NCI-H2196 (cell line): ENCODE data around the gene ARHGEF17.

Source experiments
- DNase-seq: peaks from one replicate; lab custom pipeline; 2025; ENCODE audit not compliant: unreplicated experiment; lab: John Stamatoyannopoulos, UW

The ARHGEF17 gene

DNA sequence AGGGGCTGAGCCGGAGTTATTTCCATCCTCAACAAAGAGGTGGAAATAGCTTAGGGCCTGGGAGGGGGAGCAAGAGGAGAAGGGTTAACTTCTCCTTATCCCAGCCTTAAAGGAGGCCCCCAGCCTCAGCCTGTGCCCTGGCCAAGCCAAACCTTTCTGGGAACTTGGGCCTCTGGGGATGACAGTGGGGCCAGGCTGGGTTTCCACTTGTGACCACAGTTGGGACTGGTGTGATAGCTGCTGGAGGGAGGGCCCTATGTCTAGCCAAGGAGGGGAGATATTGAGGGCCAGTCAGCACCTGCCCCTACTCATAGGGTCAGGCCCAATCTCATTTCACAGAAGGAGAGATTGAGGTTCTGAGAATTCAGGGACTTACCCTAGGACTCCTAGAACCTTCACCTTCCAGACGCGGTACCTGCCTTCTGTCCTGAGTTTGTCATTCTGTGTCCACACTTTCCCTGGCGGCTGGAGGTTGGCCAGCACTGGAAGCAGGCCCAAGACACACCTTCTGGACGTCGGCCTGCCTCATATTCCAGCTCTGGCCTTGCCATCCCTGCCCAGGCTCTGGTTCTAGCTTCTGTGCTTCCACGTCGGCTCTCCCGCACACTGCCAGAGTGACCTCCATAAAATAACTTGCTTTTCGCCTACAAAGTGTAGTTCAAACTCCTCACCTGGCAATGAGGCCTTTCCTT is 71.3 kb downstream of the ARHGEF17 start:
- DNase-seq, result no peak

DNA sequence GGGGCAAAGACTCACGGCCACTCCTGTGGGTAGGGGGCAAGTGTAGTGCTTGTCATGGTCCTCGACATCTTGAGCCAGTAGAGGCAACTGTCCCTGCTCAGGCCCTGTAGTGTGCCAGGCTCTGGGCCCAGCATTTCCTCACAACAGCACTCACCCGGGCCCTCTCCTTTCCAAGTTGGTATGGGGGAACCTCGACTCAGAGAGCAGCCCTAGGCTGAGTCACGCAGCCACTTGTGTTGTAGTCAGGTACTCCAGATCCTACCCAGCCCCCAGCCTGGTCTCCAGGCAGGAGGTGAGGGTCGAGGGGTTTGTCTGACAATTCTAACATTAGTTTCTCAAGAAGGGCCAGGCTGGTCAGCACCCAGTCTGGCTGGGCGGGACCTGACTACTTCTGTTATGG is 72.3 kb downstream of the ARHGEF17 start:
- no peak for DNase-seq

GRCh38 chr11:73380897-73381410 is 72.9 kb downstream of the ARHGEF17 start:
- no peak for DNase-seq

GRCh38 chr11:73381589-73381988 is 73.5 kb downstream of the ARHGEF17 start:
- no peak for DNase-seq

GRCh38 chr11:73382183-73382582 is 74.1 kb downstream of the ARHGEF17 start:
- DNase-seq, result no peak

DNA sequence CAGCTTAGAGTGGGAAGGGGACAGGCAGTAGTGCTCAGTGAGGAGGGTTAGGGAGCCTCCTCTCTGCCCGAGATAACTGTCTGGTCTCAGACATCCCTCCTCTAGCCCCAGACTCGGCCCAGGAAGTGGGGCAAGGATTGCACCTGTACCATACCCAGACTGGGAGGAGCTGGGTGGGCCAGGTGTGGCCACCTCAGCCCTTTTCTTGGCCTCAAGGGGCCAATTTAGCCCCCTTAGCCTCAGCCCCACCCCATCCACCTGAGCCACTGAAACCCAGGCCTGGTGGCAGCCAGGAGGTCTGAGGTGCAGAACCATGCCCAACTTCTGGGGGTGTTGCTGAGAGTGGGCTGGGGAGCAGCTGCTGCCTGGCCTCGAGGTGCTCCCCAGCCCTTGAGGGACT is 74.7 kb downstream of the ARHGEF17 start:
- DNase-seq, result no peak

GRCh38 chr11:73383249-73384124 is 75.4 kb downstream of the ARHGEF17 start:
- DNase-seq, result no peak

DNA sequence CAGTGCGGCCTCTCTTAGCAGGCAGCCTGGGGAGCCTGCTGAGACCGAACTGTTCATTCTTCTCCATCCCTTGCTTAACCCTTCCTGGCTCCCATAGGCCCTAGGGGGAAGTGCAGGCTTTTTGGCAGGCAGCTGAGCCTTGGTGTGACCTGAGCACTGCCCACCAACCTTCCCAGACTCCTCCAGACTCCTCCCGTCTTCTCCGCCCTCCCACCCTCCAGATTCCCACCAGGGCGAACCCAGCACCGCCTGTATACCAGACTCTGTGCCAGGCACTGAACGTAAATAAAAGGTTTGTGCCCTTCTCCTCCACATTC is 76.0 kb downstream of the ARHGEF17 start:
- no peak for DNase-seq

- no peak for DNase-seq
Measured at GRCh38 chr11:73384531-73384871, 76.4 kb downstream of the ARHGEF17 start.

- DNase-seq, result no peak
Measured at GRCh38 chr11:73384872-73385689, 77.0 kb downstream of the ARHGEF17 start.

DNA sequence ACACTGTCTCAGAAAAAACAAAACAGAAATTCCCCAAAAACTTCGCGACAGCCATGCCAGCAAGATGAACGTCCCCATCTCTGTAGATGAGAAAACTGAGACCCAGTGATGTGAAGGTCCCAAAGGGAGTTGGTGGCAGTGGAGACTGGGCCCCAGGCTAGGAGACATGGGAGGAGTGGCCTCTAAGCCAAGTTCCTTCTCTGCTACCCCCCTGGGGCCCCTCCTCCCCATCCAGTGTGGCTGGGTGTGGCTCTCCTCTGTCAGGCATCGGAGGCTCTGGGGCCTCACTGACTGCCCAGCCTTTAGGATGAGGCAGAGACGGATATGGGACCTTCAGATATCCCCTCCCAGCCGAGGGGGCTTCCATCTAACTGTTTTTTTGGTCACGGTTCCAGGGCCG is 77.9 kb downstream of the ARHGEF17 start:
- DNase-seq, result no peak

DNA sequence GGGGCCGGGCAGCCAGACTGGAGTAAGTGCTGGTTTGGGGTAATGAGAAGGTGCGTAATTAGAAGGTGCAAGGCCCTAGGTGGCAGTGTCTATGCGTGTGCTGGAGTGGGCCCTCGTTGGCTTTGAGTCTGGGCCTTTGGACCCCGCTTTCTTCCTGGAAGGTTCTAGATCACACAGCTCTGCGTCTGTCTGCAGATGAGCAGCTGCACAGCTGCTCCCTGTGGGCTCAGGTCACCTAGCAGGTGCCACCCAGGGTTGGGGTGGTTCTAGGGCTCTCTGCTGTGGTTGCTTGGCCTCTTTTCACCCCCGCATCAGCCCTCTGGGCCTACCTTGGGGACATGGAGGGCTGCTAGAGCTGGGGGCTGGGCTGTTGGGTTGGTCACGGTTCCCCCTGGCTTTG is 78.5 kb downstream of the ARHGEF17 start:
- DNase-seq, result no peak

DNA sequence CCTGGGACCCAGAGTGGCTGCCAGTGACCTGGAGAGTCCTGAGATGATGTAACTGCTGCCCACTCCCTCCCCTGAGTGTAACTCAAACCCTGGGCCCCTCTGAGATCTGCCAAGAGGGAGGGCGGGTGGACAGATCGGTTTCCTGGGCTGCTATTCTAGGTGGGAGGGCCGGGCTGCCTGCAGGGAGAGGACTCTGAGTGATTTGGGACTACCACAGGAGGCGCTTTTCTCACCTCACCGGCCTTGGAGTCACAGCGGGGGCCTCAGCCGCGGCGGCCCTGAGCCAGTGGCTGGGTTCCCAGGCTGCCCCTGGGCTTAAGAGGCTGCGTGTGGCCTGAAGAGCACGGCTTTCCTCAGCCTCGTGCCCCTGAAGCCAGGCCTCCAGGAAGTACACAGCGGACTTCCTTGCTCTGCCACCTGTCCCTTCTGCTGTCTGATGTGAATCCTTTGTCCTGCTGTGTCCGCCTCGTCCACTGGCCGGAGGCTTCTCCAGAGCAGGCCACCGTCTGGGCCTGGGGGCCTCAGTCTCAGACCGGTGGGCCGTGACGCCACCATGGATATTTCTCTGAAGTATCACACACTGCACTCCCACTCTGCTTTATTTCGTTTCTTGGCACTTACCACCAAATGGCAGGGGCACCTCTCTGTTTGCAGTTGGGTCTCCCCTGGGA is 79.7 kb downstream of the ARHGEF17 start:
- DNase-seq, result no peak

GRCh38 chr11:73388265-73389133 is 80.4 kb downstream of the ARHGEF17 start:
- DNase-seq, result no peak

DNA sequence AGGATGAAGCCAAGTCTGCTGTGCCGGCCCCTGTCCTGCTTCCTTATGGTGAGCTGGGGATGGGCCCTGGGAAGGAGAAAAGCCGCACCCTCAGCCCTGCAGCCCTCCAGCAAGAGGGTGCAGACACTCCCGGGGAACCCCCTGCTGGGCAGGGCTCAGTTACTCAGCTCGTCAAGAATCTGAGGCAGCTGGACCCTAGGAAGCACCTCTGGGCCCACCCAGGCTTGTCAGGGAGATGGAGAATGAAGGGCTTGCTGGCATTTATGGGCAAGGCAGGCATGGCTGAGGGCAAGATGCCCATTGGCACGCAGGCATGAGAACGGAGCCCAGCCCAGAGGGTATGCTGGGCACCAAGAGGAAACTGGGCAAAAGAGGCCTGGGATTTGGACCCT is 81.1 kb downstream of the ARHGEF17 start:
- DNase-seq, result no peak

- DNase-seq, result no peak
Measured at GRCh38 chr11:73389916-73390315, 81.8 kb downstream of the ARHGEF17 start.

DNA sequence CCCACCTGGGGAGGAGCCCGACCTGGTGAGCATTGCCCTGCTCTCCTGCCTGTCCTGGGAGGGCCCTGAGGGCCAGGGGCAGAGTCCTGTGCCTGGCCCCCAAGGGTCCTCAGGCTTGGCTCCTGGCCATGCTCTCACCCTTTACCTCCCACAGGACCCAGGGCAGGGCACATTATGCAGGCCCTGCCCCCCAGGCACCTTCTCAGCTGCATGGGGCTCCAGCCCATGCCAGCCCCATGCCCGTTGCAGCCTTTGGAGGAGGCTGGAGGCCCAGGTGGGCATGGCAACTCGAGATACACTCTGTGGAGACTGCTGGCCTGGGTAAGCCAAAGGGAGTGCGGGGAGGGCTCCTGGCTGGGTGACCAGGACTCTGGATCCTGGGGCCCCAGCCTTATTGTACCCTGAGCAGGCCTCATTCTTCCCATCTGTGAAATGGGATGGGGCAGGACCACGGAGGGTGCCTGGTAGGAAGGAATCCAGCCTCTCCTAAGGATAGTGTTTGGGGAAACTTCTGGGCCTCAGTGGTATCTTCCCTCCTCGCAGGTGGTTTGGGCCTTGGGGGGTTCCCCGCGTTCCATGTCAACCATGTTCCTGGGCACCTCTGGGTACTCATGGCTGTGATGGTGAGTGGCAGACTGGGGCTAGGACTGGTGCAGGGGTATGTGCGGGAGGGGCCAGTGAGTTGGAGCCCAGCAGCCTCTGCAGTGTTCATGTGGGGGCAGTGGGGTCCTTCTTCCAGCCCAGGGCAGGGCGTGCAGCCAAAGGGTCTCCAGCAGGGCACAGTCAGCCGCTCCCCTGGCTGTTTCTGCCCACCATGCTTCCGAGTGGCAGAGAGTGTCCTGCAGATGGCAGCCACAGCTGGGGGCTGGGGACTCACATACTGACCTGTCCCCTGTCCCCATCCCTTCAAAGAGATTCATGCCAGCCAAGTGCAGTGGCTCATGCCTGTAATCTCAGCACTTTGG is 82.8 kb downstream of the ARHGEF17 start:
- no peak for DNase-seq

GRCh38 chr11:73391665-73392064 is 83.6 kb downstream of the ARHGEF17 start:
- no peak for DNase-seq
